ENCODE data around the gene DDIT3.
"Not testable (repeated sequence)": the region's sequence is repeated elsewhere in the genome, so short reads cannot be mapped to it uniquely, and the experiment has no call there.

The DDIT3 gene

DNA sequence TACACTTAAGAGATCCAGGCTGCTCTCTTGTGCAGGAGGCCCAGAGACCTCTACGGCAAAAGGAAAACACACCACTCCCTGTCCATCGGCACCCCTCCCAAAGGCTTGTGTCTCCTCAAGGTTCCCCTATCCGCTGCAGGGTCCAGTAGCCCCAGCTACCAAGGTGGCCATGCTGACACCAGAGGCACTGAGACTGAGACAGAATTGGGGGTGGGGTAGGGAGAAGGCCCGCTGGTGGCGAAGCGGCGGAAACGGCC lies 590 bp downstream of the DDIT3 start:
- Histone ChIP-seq H3K27me3 (ENCODE audit: control insufficient read depth in 5 of 5, insufficient read depth in 4 of 5, low read length in 5 of 5) (no peaks in the 10 kb centered on the region), H3K9me3 (ENCODE audit: control insufficient read depth in 5 of 5, low read length in 5 of 5) (no peaks in the 10 kb centered on the region)

GRCh38 chr12:57518920-57519795 lies 1.2 kb downstream of the DDIT3 start:
- no peaks in the 10 kb centered on the region for H3K27me3 ChIP-seq (ENCODE audit: control insufficient read depth in 5 of 5, insufficient read depth in 4 of 5, low read length in 5 of 5)
- H3K27ac ChIP-seq (ENCODE audit: low read depth, low read length) = peak overlapping the region; percentile 99
- H3K9me3 ChIP-seq (ENCODE audit: control insufficient read depth in 5 of 5, low read length in 5 of 5) = no peaks in the 10 kb centered on the region
- peak overlapping the region; percentile 93 to 100 (median 99) for H3K4me3 ChIP-seq (ENCODE audit: low read depth in 1 of 5, low read length in 5 of 5)
- peaks cover 11 to 41% (median 37%) of the 10 kb centered on the region in 5 donors for H3K36me3 ChIP-seq (ENCODE audit: control insufficient read depth in 5 of 5, insufficient read depth in 5 of 5, low read length in 5 of 5)
- H3K4me1 ChIP-seq (ENCODE audit: control insufficient read depth in 5 of 5, insufficient read depth in 5 of 5, low read length in 5 of 5) = peaks cover 21 to 62% (median 58%) of the 10 kb centered on the region in 5 donors
- H3K9ac ChIP-seq (ENCODE audit: low read length in 5 of 5) = peak overlapping the region; percentile 95 to 99 (median 97)

More for the DNA sequence above, 590 bp downstream of the DDIT3 start:
- Histone ChIP-seq H3K9ac (ENCODE audit: low read length in 5 of 5) (peak overlapping the region; percentile 95 to 99 (median 97)), H3K27ac (ENCODE audit: low read depth, low read length) (peak overlapping the region; percentile 99), H3K4me3 (ENCODE audit: low read depth in 1 of 5, low read length in 5 of 5) (peak overlapping the region; percentile 93 to 100 (median 99)), H3K36me3 (ENCODE audit: control insufficient read depth in 5 of 5, insufficient read depth in 5 of 5, low read length in 5 of 5) (peaks cover 11 to 41% (median 37%) of the 10 kb centered on the region in 5 donors), H3K4me1 (ENCODE audit: control insufficient read depth in 5 of 5, insufficient read depth in 5 of 5, low read length in 5 of 5) (peaks cover 25 to 68% (median 64%) of the 10 kb centered on the region in 5 donors)

GRCh38 chr12:57518176-57518919 lies 2.0 kb downstream of the DDIT3 start:
- peak overlapping the region in 4 of 5 donors; percentile 48 to 99 (median 80) for H3K9ac ChIP-seq (ENCODE audit: low read length in 5 of 5)
- peaks cover 11 to 44% (median 38%) of the 10 kb centered on the region in 5 donors for H3K36me3 ChIP-seq (ENCODE audit: control insufficient read depth in 5 of 5, insufficient read depth in 5 of 5, low read length in 5 of 5)
- no peaks in the 10 kb centered on the region for H3K9me3 ChIP-seq (ENCODE audit: control insufficient read depth in 5 of 5, low read length in 5 of 5)
- peak overlapping the region; percentile 99 for H3K27ac ChIP-seq (ENCODE audit: low read depth, low read length)
- H3K4me1 ChIP-seq (ENCODE audit: control insufficient read depth in 5 of 5, insufficient read depth in 5 of 5, low read length in 5 of 5) = peaks cover 16 to 54% (median 50%) of the 10 kb centered on the region in 5 donors
- peak overlapping the region; percentile 93 to 100 (median 99) for H3K4me3 ChIP-seq (ENCODE audit: low read depth in 1 of 5, low read length in 5 of 5)
- no peaks in the 10 kb centered on the region for H3K27me3 ChIP-seq (ENCODE audit: control insufficient read depth in 5 of 5, insufficient read depth in 4 of 5, low read length in 5 of 5)

GRCh38 chr12:57517718-57518117 lies 2.6 kb downstream of the DDIT3 start:
- H3K4me3 ChIP-seq (ENCODE audit: low read depth in 1 of 5, low read length in 5 of 5) = peak overlapping the region in 3 of 5 donors; percentile 93 to 100 (median 99)
- H3K9ac ChIP-seq (ENCODE audit: low read length in 5 of 5) = peak overlapping the region in 2 of 5 donors; percentile 41 to 71

GRCh38 chr12:57517187-57517586 lies 3.1 kb downstream of the DDIT3 start:
- no peaks in the 10 kb centered on the region for H3K27me3 ChIP-seq (ENCODE audit: control insufficient read depth in 5 of 5, insufficient read depth in 4 of 5, low read length in 5 of 5)
- H3K36me3 ChIP-seq (ENCODE audit: control insufficient read depth in 5 of 5, insufficient read depth in 5 of 5, low read length in 5 of 5) = peaks cover 17 to 56% (median 49%) of the 10 kb centered on the region in 5 donors
- H3K9me3 ChIP-seq (ENCODE audit: control insufficient read depth in 5 of 5, low read length in 5 of 5) = no peaks in the 10 kb centered on the region
- H3K4me1 ChIP-seq (ENCODE audit: control insufficient read depth in 5 of 5, insufficient read depth in 5 of 5, low read length in 5 of 5) = peaks cover 16 to 49% (median 45%) of the 10 kb centered on the region in 5 donors
- peak overlapping the region; percentile 99 for H3K27ac ChIP-seq (ENCODE audit: low read depth, low read length)
- H3K9ac ChIP-seq (ENCODE audit: low read length in 5 of 5) = peak overlapping the region in 1 of 5 donors; percentile 41
- no peak overlapping the region for H3K4me3 ChIP-seq (ENCODE audit: low read depth in 1 of 5, low read length in 5 of 5)

More at GRCh38 chr12:57517718-57518117, 2.6 kb downstream of the DDIT3 start:
- peaks cover 16 to 51% (median 47%) of the 10 kb centered on the region in 5 donors for H3K4me1 ChIP-seq (ENCODE audit: control insufficient read depth in 5 of 5, insufficient read depth in 5 of 5, low read length in 5 of 5)
- H3K27me3 ChIP-seq (ENCODE audit: control insufficient read depth in 5 of 5, insufficient read depth in 4 of 5, low read length in 5 of 5); H3K9me3 ChIP-seq (ENCODE audit: control insufficient read depth in 5 of 5, low read length in 5 of 5): not testable (repeated sequence)
- peaks cover 14 to 50% (median 44%) of the 10 kb centered on the region in 5 donors for H3K36me3 ChIP-seq (ENCODE audit: control insufficient read depth in 5 of 5, insufficient read depth in 5 of 5, low read length in 5 of 5)
- H3K27ac ChIP-seq (ENCODE audit: low read depth, low read length) = peak overlapping the region; percentile 99

DNA sequence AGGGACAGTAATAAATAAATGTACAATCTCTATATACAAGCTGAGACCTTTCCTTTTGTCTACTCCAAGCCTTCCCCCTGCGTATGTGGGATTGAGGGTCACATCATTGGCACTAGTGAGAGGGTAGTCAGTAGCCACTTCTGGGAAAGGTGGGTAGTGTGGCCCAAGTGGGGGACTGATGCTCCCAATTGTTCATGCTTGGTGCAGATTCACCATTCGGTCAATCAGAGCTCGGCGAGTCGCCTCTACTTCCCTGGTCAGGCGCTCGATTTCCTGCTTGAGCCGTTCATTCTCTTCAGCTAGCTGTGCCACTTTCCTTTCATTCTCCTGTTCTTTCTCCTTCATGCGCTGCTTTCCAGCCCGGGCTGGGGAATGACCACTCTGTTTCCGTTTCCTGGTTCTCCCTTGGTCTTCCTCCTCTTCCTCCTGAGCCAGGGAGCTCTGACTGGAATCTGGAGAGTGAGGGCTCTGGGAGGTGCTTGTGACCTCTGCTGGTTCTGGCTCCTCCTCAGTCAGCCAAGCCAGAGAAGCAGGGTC lies 3.6 kb downstream of the DDIT3 start:
- H3K4me1 ChIP-seq (ENCODE audit: control insufficient read depth in 5 of 5, insufficient read depth in 5 of 5, low read length in 5 of 5) = peaks cover 15 to 44% (median 40%) of the 10 kb centered on the region in 5 donors
- H3K36me3 ChIP-seq (ENCODE audit: control insufficient read depth in 5 of 5, insufficient read depth in 5 of 5, low read length in 5 of 5) = peaks cover 19 to 61% (median 54%) of the 10 kb centered on the region in 5 donors
- no peak overlapping the region for H3K9ac ChIP-seq (ENCODE audit: low read length in 5 of 5)
- H3K27me3 ChIP-seq (ENCODE audit: control insufficient read depth in 5 of 5, insufficient read depth in 4 of 5, low read length in 5 of 5) = no peaks in the 10 kb centered on the region
- no peak overlapping the region for H3K4me3 ChIP-seq (ENCODE audit: low read depth in 1 of 5, low read length in 5 of 5)
- no peaks in the 10 kb centered on the region for H3K9me3 ChIP-seq (ENCODE audit: control insufficient read depth in 5 of 5, low read length in 5 of 5)
- peak overlapping the region; percentile 99 for H3K27ac ChIP-seq (ENCODE audit: low read depth, low read length)

DNA sequence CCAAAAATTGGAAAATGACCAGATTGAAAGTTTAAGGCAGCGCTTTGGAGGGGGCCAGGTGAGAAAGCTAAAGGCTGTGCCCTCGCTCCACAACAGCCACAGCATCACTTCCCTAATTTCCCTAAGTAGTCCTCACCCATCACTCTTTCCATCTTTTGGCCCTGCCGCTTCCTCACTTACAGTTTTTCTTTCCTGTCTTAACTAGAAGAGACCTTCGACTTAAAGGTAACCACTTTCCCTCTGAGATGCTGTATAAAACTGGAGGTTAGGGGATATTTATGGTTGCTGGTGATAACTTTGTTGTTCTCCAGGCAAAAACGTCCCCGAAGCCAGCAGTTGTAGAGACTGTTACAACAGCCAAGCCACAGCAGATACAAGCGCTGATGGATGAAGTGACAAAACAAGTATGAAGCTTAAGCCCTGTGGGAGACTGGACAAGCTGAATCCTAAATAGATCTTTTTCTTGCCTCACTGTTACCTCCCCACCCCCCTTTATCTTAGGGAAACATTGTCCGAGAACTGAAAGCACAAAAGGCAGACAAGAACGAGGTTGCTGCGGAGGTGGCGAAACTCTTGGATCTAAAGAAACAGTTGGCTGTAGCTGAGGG lies 4.3 kb downstream of the DDIT3 start:
- Histone ChIP-seq H3K9me3 (ENCODE audit: control insufficient read depth in 5 of 5, low read length in 5 of 5) (no peaks in the 10 kb centered on the region), H3K4me1 (ENCODE audit: control insufficient read depth in 5 of 5, insufficient read depth in 5 of 5, low read length in 5 of 5) (peaks cover 12 to 38% (median 33%) of the 10 kb centered on the region in 5 donors), H3K4me3 (ENCODE audit: low read depth in 1 of 5, low read length in 5 of 5) (no peak overlapping the region), H3K36me3 (ENCODE audit: control insufficient read depth in 5 of 5, insufficient read depth in 5 of 5, low read length in 5 of 5) (peaks cover 19 to 67% (median 61%) of the 10 kb centered on the region in 5 donors), H3K27ac (ENCODE audit: low read depth, low read length) (no peak overlapping the region), H3K27me3 (ENCODE audit: control insufficient read depth in 5 of 5, insufficient read depth in 4 of 5, low read length in 5 of 5) (no peaks in the 10 kb centered on the region), H3K9ac (ENCODE audit: low read length in 5 of 5) (no peak overlapping the region)

DNA sequence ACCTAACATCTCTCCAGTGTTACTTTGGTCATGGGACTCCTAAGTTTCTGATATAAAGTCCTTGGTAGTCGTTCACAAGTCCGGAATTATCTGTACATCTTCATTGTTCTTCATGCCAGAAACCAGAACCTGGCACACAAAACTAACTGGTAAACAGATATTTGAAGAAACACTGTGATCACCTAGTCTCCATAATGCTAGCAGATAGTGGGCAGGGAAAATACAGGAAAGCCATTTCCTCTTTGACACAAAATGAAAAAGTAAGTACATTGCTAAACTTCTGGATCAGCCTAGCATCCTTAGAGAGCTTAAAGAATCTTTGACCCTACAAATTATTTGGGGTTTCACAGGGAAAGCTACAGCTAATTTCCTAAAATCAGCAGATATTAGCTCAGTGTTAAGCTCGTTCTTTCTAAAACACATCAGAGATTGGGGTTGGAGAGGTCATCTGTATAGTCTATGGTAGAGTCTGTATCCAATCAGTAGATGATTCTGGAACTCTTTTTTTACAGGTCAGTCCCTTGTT lies 4.8 kb downstream of the DDIT3 start:
- no peaks in the 10 kb centered on the region for H3K9me3 ChIP-seq (ENCODE audit: control insufficient read depth in 5 of 5, low read length in 5 of 5)
- no peak overlapping the region for H3K4me3 ChIP-seq (ENCODE audit: low read depth in 1 of 5, low read length in 5 of 5)
- no peak overlapping the region for H3K27ac ChIP-seq (ENCODE audit: low read depth, low read length)
- no peaks in the 10 kb centered on the region for H3K27me3 ChIP-seq (ENCODE audit: control insufficient read depth in 5 of 5, insufficient read depth in 4 of 5, low read length in 5 of 5)
- H3K9ac ChIP-seq (ENCODE audit: low read length in 5 of 5) = no peak overlapping the region
- peaks cover 19 to 72% (median 61%) of the 10 kb centered on the region in 5 donors for H3K36me3 ChIP-seq (ENCODE audit: control insufficient read depth in 5 of 5, insufficient read depth in 5 of 5, low read length in 5 of 5)
- H3K4me1 ChIP-seq (ENCODE audit: control insufficient read depth in 5 of 5, insufficient read depth in 5 of 5, low read length in 5 of 5) = peaks cover 12 to 34% (median 30%) of the 10 kb centered on the region in 5 donors

GRCh38 chr12:57514720-57515407 lies 5.5 kb downstream of the DDIT3 start:
- Histone ChIP-seq H3K27me3 (ENCODE audit: control insufficient read depth in 5 of 5, insufficient read depth in 4 of 5, low read length in 5 of 5) (no peaks in the 10 kb centered on the region), H3K9me3 (ENCODE audit: control insufficient read depth in 5 of 5, low read length in 5 of 5) (no peaks in the 10 kb centered on the region), H3K4me3 (ENCODE audit: low read depth in 1 of 5, low read length in 5 of 5) (no peak overlapping the region), H3K36me3 (ENCODE audit: control insufficient read depth in 5 of 5, insufficient read depth in 5 of 5, low read length in 5 of 5) (peaks cover 19 to 78% (median 66%) of the 10 kb centered on the region in 5 donors), H3K9ac (ENCODE audit: low read length in 5 of 5) (no peak overlapping the region), H3K27ac (ENCODE audit: low read depth, low read length) (peak overlapping the region; percentile 4), H3K4me1 (ENCODE audit: control insufficient read depth in 5 of 5, insufficient read depth in 5 of 5, low read length in 5 of 5) (peaks cover 10 to 31% (median 30%) of the 10 kb centered on the region in 5 donors)
